ENCODE results near the gene DNM3.

Gene DNM3

GRCh38 chr1:171898941-171899340, 57.6 kb downstream of the DNM3 start:
- H3K4me3 ChIP-seq (ENCODE audit: low read depth, low read length) = no peak overlapping the region
- no peak for TF ChIP-seq CTCF (conservative IDR thresholded peaks at IDR 0.05; ENCODE audit: low read depth, low read length)
- DNase-seq (ENCODE audit: low read depth) = no peak

DNA sequence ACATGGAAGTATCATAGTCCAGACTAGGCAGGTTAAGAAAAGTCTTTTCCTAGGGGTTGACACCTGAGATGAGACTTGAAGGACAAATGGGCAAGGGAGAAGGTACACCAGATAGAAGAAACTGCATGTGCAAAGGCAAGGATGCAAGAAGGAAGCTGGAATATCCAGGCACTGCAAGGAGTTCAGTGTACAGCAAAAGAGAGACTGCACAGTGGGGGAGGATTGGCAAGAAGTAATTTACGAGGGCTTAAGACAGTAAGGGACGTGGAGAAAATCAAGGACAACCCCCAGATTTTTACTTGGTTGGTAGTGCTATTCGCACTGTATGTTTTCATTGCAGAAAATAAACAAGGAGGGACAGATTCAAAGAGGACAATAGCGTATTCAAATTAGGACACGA, 58.5 kb downstream of the DNM3 start:
- no peak overlapping the region for H3K4me3 ChIP-seq (ENCODE audit: low read depth, low read length)
- no peak for TF ChIP-seq CTCF (conservative IDR thresholded peaks at IDR 0.05; ENCODE audit: low read depth, low read length)
- DNase-seq (ENCODE audit: low read depth) = no peak

DNA sequence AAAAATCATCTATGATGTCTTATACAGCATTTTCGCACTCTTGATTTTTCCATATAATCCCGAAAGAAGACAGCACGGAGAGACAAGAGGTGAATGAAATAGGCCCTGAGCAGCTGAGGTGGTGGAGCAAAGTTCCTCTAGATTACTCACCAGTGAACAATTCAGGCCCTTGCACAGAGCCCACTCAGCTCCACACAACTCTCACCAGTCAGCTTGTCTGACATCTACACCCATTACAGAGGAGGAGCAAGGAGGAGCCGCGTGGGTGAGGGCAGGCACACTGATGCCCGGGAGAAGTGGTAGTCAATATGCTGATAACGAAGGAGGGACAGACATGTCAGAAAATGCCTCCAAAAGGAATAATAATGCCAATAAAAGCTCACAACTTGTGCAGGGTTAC, 59.9 kb downstream of the DNM3 start:
- H3K4me3 ChIP-seq (ENCODE audit: low read depth, low read length) = no peak overlapping the region
- no peak for TF ChIP-seq CTCF (conservative IDR thresholded peaks at IDR 0.05; ENCODE audit: low read depth, low read length)
- no peak for DNase-seq (ENCODE audit: low read depth)

DNA sequence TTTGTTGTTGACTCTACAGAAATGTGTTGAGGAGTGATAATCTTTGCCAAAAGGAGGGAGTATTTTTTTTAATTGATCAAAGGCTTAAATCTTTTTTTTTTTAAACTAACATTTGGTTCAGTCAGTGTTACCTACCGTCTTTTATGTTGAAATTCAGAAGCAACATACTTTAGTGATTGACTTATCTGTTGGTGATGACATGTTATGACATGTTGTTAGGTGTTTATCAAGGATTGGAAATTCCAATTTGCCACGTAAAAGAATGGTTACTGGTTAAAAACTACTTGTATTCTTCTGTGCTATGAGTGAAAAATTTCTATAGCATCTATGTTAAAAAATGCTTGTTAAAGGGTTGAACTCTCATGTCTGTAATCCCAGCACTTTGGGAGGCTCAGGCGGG, 61.2 kb downstream of the DNM3 start:
- TF ChIP-seq CTCF (conservative IDR thresholded peaks at IDR 0.05; ENCODE audit: low read depth, low read length) = no peak
- no peak for DNase-seq (ENCODE audit: low read depth)
- H3K4me3 ChIP-seq (ENCODE audit: low read depth, low read length) = no peak overlapping the region

DNA sequence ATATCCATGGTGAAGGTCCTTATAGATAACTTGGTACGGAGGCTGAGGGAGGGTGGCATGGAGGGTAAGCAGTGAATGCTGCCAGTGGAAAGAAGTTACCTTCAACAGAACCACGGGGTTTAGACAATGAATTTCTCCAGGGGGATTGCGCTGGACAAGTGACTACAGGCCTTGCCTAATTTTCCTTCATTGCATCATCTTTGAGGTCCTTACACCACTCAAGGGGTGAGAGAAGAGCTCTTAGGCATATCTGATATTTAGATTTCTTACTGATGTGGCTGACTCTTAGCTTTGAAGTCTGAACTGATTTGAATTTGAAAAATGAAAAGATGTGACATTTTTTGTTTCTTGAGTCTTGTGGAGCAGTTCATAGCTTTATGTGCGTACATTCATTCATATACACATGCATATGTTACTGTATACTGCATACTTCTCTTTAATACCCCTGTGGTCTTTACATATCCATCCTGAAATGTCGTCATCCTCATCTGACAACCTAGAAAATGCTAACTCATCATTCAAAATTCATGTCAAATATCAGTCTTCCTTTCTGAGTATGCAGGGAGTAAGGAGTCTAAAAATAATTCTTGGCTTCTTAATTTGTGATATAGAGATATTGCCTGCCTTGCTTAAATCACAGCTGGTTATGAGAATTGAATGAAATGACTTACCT, 63.6 kb downstream of the DNM3 start:
- no peak overlapping the region for H3K4me3 ChIP-seq (ENCODE audit: low read depth, low read length)
- no peak for DNase-seq (ENCODE audit: low read depth)
- no peak for TF ChIP-seq CTCF (conservative IDR thresholded peaks at IDR 0.05; ENCODE audit: low read depth, low read length)

DNA sequence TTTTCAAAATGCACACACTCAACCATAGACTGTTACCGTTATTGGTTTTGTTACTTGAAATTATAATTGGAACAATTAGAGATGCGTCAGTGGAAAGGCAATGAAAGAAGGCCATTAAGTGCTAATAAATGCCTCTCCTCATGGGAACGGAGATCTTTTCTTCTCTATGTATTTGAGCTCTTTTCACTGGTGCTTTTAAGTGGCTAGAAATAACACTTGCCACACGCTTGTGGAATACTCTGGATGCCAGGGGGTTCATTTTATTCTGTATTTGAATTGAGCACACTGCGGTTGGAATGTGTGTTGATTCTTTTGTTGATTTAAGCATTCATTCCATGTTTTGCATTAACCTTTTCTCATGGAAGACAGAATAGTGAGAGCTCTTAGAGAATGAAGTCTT, 68.4 kb downstream of the DNM3 start:
- DNase-seq (ENCODE audit: low read depth) = no peak
- no peak for TF ChIP-seq CTCF (conservative IDR thresholded peaks at IDR 0.05; ENCODE audit: low read depth, low read length)
- H3K4me3 ChIP-seq (ENCODE audit: low read depth, low read length) = no peak overlapping the region

DNA sequence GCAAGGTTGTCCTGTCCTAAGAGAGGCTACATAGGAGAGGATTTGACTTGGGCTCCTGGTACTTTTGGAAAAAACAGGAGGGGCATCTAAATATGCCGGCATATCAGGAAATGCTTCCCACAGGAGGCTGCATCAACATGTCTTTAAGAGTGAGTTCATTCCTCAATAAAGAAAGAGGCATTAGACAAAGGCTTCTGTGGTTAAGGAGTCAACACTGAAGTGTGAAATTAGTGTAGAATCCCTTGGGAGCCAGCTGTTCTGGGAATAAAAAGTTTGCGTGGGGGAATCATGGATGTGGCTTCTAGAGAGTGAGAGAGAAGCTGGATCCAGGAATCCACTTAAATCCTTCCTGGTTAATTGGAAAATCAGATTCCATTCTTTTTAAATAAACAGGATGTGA, 69.5 kb downstream of the DNM3 start:
- DNase-seq (ENCODE audit: low read depth) = no peak
- H3K4me3 ChIP-seq (ENCODE audit: low read depth, low read length) = no peak overlapping the region
- no peak for TF ChIP-seq CTCF (conservative IDR thresholded peaks at IDR 0.05; ENCODE audit: low read depth, low read length)

All from choroid plexus epithelial cell (primary cell).